WTC11 (cell line): ENCODE measurements around the gene SYDE2. TPM values are rescaled to one million over a fixed set of nuclear protein-coding genes. Genes with fewer than 3 reads are reported as not detected.

Source experiments
- ATAC-seq: fragments of 200-7000 bp; cut with Tn5 transposase; 2 replicates; pipeline ENCODE4 v1.10.0; 2021; ENCODE audit warnings: mild to moderate bottlenecking, moderate library complexity
- CTCF ChIA-PET: fragments of 300-600 bp; sonication (Branson Sonifier 250); formaldehyde crosslinking; loops from one replicate; lab custom pipeline; 2021; ENCODE audit warnings: antibody characterized with exemption; lab: Charles Lee
- POLR2A ChIA-PET: fragments of 350-600 bp; sonication (Branson Sonifier 250); formaldehyde crosslinking; loops from one replicate; lab custom pipeline; 2021; ENCODE audit warnings: antibody characterized with exemption; lab: Charles Lee
- DNase-seq: peaks from one replicate; pipeline ENCODE4 v3.0.0; 2021; ENCODE audit warnings: low spot score
- H3K27ac Mint-ChIP-seq: 2 replicates; pipeline ENCODE4 v1.8.0; 2021; ENCODE audit warnings: mixed read lengths
- H3K27me3 Mint-ChIP-seq: 2 replicates; pipeline ENCODE4 v1.8.0; 2021; ENCODE audit warnings: low read depth, mild to moderate bottlenecking, moderate library complexity, mixed read lengths
- H3K36me3 Mint-ChIP-seq: 2 replicates; pipeline ENCODE4 v1.8.0; 2021; ENCODE audit warnings: mixed read lengths
- H3K4me1 Mint-ChIP-seq: 2 replicates; pipeline ENCODE4 v1.8.0; 2022; ENCODE audit warnings: mixed read lengths
- H3K4me3 Mint-ChIP-seq: 2 replicates; pipeline ENCODE4 v1.8.0; 2021; ENCODE audit warnings: mild to moderate bottlenecking, moderate library complexity, mixed read lengths
- H3K9me3 Mint-ChIP-seq: 2 replicates; pipeline ENCODE4 v1.8.0; 2021; ENCODE audit warnings: mixed read lengths
- ATF6 ChIP-seq: sonication (generic); formaldehyde crosslinking; IDR thresholded peaks from 2 replicates; pipeline ENCODE4 v1.8.1; 2023; ENCODE audit warnings: mild to moderate bottlenecking, missing genetic modification reagents
- EMX1 ChIP-seq: fragments of 250-450 bp; sonication (Bioruptor Pico); IDR thresholded peaks from 2 replicates; pipeline ENCODE4 v1.8.0; 2021; ENCODE audit warnings: mild to moderate bottlenecking
- FOXP1 ChIP-seq: sonication (generic); formaldehyde crosslinking; IDR thresholded peaks from 2 replicates; pipeline ENCODE4 v1.8.0; 2022; ENCODE audit warnings: missing genetic modification reagents, mild to moderate bottlenecking, moderate library complexity, borderline replicate concordance
- GABPB1 ChIP-seq: sonication (generic); formaldehyde crosslinking; IDR thresholded peaks from 2 replicates; pipeline ENCODE4 v1.8.1; 2023; ENCODE audit warnings: mild to moderate bottlenecking, missing genetic modification reagents
- GRHL2 ChIP-seq: fragments of 250-450 bp; sonication (Bioruptor Pico); IDR thresholded peaks from 2 replicates; pipeline ENCODE4 v1.8.0; 2022; ENCODE audit warnings: mild to moderate bottlenecking, moderate library complexity; ENCODE audit not compliant: insufficient replicate concordance, severe bottlenecking
- GTF2I ChIP-seq: fragments of 250-450 bp; sonication (Bioruptor Pico); conservative IDR thresholded peaks from 2 replicates; pipeline ENCODE4 v1.4.0; 2021; ENCODE audit warnings: mild to moderate bottlenecking
- KAT7 ChIP-seq: sonication (generic); formaldehyde crosslinking; IDR thresholded peaks from 2 replicates; pipeline ENCODE4 v1.8.1; 2023; ENCODE audit warnings: missing genetic modification reagents, mild to moderate bottlenecking, borderline replicate concordance
- SOX15 ChIP-seq: fragments of 250-450 bp; sonication (Bioruptor Pico); IDR thresholded peaks from 2 replicates; pipeline ENCODE4 v1.9.0; 2021; ENCODE audit warnings: mild to moderate bottlenecking
- TCF7 ChIP-seq: sonication (generic); formaldehyde crosslinking; IDR thresholded peaks from 2 replicates; pipeline ENCODE4 v1.8.0; 2022; ENCODE audit warnings: mild to moderate bottlenecking, low read depth, missing genetic modification reagents, moderate library complexity
- TEAD4 ChIP-seq: sonication (generic); formaldehyde crosslinking; IDR thresholded peaks from 2 replicates; pipeline ENCODE4 v1.8.0; 2022; ENCODE audit warnings: mild to moderate bottlenecking, missing genetic modification reagents
- ZBTB21 ChIP-seq: sonication (generic); formaldehyde crosslinking; IDR thresholded peaks from 2 replicates; pipeline ENCODE4 v1.8.1; 2023; ENCODE audit warnings: mild to moderate bottlenecking, missing genetic modification reagents, borderline replicate concordance
- ZBTB43 ChIP-seq: sonication (generic); formaldehyde crosslinking; IDR thresholded peaks from 2 replicates; pipeline ENCODE4 v1.8.1; 2023; ENCODE audit warnings: mild to moderate bottlenecking, missing genetic modification reagents
- ZNF416 ChIP-seq: fragments of 250-450 bp; sonication (Bioruptor Pico); IDR thresholded peaks from 2 replicates; pipeline ENCODE4 v1.9.0; 2021; ENCODE audit warnings: mild to moderate bottlenecking, inconsistent platforms
- ZNF671 ChIP-seq: fragments of 250-450 bp; sonication (Bioruptor Pico); IDR thresholded peaks from 2 replicates; pipeline ENCODE4 v1.8.0; 2021; ENCODE audit warnings: mild to moderate bottlenecking
- total RNA-seq: library from RNA; stranded (reverse); gene quantifications from 3 replicates; pipeline ENCODE4 v1.2.3, GENCODE V29; 2021
- TF ChIP-seq, protein P1 (sequence below): sonication (generic); formaldehyde crosslinking; IDR thresholded peaks from 2 replicates; pipeline ENCODE4 v1.8.0; 2022; ENCODE audit warnings: mild to moderate bottlenecking, missing genetic modification reagents
- TF ChIP-seq, protein P2 (sequence below): sonication (generic); formaldehyde crosslinking; IDR thresholded peaks from 2 replicates; pipeline ENCODE4 v1.8.0; 2023; ENCODE audit warnings: missing genetic modification reagents
- TF ChIP-seq, protein P3 (sequence below): sonication (generic); formaldehyde crosslinking; IDR thresholded peaks from 2 replicates; pipeline ENCODE4 v1.8.1; 2023; ENCODE audit warnings: mild to moderate bottlenecking, moderate library complexity, missing genetic modification reagents
- TF ChIP-seq, protein P4 (sequence below): fragments of 200-600 bp; IDR thresholded peaks from 2 replicates; pipeline ENCODE4 v1.8.0; 2022; ENCODE audit warnings: antibody characterized with exemption
- TF ChIP-seq, protein P5 (sequence below): fragments of 250-450 bp; sonication (Bioruptor Pico); IDR thresholded peaks from 2 replicates; pipeline ENCODE4 v1.9.0; 2021; ENCODE audit warnings: moderate library complexity, mild to moderate bottlenecking, inconsistent platforms, borderline replicate concordance

SYDE2 gene
- total RNA-seq, 1 experiment from 2014 or later, result 13.8 TPM

- CTCF ChIA-PET, result interaction anchor here (0.8 to 1.4 kb wide), 3 partner anchors 16 to 134 kb away, joined by 3 to 5 read pairs (median 4); no protein-coding TSS in a partner anchor
- Mint-ChIP-seq H3K27ac (no peak overlapping the region), H3K9me3 (no peaks in the 10 kb centered on the region), H3K27me3 (no peaks in the 10 kb centered on the region), H3K4me1 (peaks cover 22% of the 10 kb centered on the region), H3K4me3 (no peak overlapping the region), H3K36me3 (no peaks in the 10 kb centered on the region)
- TF ChIP-seq, protein P1, sequence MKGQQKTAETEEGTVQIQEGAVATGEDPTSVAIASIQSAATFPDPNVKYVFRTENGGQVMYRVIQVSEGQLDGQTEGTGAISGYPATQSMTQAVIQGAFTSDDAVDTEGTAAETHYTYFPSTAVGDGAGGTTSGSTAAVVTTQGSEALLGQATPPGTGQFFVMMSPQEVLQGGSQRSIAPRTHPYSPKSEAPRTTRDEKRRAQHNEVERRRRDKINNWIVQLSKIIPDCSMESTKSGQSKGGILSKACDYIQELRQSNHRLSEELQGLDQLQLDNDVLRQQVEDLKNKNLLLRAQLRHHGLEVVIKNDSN (CRISPR knock-in tag), result no peak
- no peak for TF ChIP-seq TEAD4 (CRISPR knock-in tag)
- no peak for TF ChIP-seq KAT7 (CRISPR knock-in tag)
- no peak for TF ChIP-seq ZBTB43 (CRISPR knock-in tag)
- TF ChIP-seq EMX1 (CRISPR knock-in tag), result no peak
- TF ChIP-seq, protein P2, sequence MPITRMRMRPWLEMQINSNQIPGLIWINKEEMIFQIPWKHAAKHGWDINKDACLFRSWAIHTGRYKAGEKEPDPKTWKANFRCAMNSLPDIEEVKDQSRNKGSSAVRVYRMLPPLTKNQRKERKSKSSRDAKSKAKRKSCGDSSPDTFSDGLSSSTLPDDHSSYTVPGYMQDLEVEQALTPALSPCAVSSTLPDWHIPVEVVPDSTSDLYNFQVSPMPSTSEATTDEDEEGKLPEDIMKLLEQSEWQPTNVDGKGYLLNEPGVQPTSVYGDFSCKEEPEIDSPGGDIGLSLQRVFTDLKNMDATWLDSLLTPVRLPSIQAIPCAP (CRISPR knock-in tag), result no peak
- TF ChIP-seq FOXP1, result no peak
- no peak for TF ChIP-seq ZBTB21
- no peak for TF ChIP-seq ZNF671
- TF ChIP-seq SOX15 (CRISPR knock-in tag), result no peak
- no peak for TF ChIP-seq TCF7
- no peak for TF ChIP-seq GRHL2 (CRISPR knock-in tag)
- POLR2A ChIA-PET, result no interaction called here
- no peak for DNase-seq
- ATAC-seq, result no peak
Measured at GRCh38 chr1:85125891-85126290, 74.9 kb downstream of the SYDE2 start.

DNA sequence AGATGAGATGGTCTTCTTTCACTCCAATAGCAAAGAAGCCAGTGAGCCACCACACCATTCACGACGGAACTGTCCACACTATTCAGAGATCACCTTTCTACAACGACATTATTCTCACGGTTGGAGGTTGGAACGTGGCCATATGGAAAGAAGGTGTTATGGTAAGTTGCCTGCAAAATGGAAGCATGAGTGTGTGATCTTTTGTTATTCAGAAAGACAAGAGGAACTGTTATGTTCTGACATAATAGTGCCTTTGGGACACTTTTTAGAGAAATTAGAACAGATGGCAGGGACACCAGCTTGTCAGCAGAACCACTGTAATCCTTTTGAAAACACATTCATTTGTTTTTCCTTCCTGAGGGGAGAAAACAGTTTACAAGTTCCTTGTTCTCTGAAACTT is 76.7 kb downstream of the SYDE2 start:
- POLR2A ChIA-PET, result no interaction called here
- no peaks in the 10 kb centered on the region for H3K9me3 Mint-ChIP-seq
- no peak overlapping the region for H3K27ac Mint-ChIP-seq
- H3K27me3 Mint-ChIP-seq, result no peaks in the 10 kb centered on the region
- ATAC-seq (no peak), DNase-seq (no peak)
- H3K4me3 Mint-ChIP-seq, result no peak overlapping the region
- peaks cover 24% of the 10 kb centered on the region for H3K4me1 Mint-ChIP-seq
- H3K36me3 Mint-ChIP-seq, result no peaks in the 10 kb centered on the region
- TF ChIP-seq ZNF416 (CRISPR knock-in tag) (no peak), GABPB1 (CRISPR knock-in tag) (no peak)
- TF ChIP-seq, protein P3, sequence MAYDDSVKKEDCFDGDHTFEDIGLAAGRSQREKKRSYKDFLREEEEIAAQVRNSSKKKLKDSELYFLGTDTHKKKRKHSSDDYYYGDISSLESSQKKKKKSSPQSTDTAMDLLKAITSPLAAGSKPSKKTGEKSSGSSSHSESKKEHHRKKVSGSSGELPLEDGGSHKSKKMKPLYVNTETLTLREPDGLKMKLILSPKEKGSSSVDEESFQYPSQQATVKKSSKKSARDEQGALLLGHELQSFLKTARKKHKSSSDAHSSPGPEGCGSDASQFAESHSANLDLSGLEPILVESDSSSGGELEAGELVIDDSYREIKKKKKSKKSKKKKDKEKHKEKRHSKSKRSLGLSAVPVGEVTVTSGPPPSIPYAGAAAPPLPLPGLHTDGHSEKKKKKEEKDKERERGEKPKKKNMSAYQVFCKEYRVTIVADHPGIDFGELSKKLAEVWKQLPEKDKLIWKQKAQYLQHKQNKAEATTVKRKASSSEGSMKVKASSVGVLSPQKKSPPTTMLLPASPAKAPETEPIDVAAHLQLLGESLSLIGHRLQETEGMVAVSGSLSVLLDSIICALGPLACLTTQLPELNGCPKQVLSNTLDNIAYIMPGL (CRISPR knock-in tag), result no peak
- TF ChIP-seq, protein P4, sequence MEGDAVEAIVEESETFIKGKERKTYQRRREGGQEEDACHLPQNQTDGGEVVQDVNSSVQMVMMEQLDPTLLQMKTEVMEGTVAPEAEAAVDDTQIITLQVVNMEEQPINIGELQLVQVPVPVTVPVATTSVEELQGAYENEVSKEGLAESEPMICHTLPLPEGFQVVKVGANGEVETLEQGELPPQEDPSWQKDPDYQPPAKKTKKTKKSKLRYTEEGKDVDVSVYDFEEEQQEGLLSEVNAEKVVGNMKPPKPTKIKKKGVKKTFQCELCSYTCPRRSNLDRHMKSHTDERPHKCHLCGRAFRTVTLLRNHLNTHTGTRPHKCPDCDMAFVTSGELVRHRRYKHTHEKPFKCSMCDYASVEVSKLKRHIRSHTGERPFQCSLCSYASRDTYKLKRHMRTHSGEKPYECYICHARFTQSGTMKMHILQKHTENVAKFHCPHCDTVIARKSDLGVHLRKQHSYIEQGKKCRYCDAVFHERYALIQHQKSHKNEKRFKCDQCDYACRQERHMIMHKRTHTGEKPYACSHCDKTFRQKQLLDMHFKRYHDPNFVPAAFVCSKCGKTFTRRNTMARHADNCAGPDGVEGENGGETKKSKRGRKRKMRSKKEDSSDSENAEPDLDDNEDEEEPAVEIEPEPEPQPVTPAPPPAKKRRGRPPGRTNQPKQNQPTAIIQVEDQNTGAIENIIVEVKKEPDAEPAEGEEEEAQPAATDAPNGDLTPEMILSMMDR, result no peak
- CTCF ChIA-PET, result interaction anchor here (1.1 kb wide), 1 partner anchor 136 kb away, joined by 3 read pairs; no protein-coding TSS in a partner anchor

GRCh38 chr1:85122169-85122568 is 78.6 kb downstream of the SYDE2 start:
- Mint-ChIP-seq H3K9me3 (no peaks in the 10 kb centered on the region), H3K4me3 (no peak overlapping the region), H3K27me3 (no peaks in the 10 kb centered on the region), H3K36me3 (no peaks in the 10 kb centered on the region), H3K4me1 (peaks cover 24% of the 10 kb centered on the region), H3K27ac (no peak overlapping the region)
- ChIA-PET POLR2A (no interaction called here), CTCF (interaction anchor here (0.8 to 1.2 kb wide), 4 partner anchors 13 to 177 kb away, joined by 3 to 4 read pairs (median 4); no protein-coding TSS in a partner anchor)
- TF ChIP-seq, protein P5, sequence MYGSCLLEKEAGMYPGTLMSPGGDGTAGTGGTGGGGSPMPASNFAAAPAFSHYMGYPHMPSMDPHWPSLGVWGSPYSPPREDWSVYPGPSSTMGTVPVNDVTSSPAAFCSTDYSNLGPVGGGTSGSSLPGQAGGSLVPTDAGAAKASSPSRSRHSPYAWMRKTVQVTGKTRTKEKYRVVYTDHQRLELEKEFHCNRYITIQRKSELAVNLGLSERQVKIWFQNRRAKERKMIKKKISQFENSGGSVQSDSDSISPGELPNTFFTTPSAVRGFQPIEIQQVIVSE (CRISPR knock-in tag), result no peak
- TF ChIP-seq GTF2I (CRISPR knock-in tag) (no peak), ATF6 (CRISPR knock-in tag) (no peak), EMX1 (CRISPR knock-in tag) (no peak)
- DNase-seq (no peak), ATAC-seq (peak; percentile 81)
